Right lobe of liver (tissue), 4 donors: ENCODE data around the gene NEDD4L.

Source experiments
- CTCF ChIP-seq, 4 donors: fragments of 200-600 bp in 3 of 4; fragments of 450-650 bp in 1 of 4; IDR thresholded peaks; one replicate each; pipeline versions ENCODE4 v1.5.1 to v1.8.0; 2016 to 2022; ENCODE audit warnings: antibody characterized with exemption in 4 of 4, mild to moderate bottlenecking in 2 of 4
- POLR2A ChIP-seq: fragments of 450-650 bp; IDR thresholded peaks from one replicate; pipeline ENCODE4 v1.6.1; 2017; ENCODE audit warnings: antibody characterized with exemption, mild to moderate bottlenecking
- donor health status: DM: no; HTN: no; CAD: no.
- donor health status: DM: no; HTN: no; CAD: no.
- donor health status: DM: no; HTN: yes; CAD: no.

- TF ChIP-seq CTCF (IDR thresholded peaks at IDR 0.05) (no peak), POLR2A (no peak)
Measured at GRCh38 chr18:58112174-58112573, 68.1 kb downstream of the NEDD4L start.
